GM21447 (cell line): ENCODE measurements around the gene SERTAD3.
"Not testable (repeated sequence)": the region's sequence is repeated elsewhere in the genome, so short reads cannot be mapped to it uniquely, and the experiment has no call there.

Source experiments
- ATAC-seq: cut with Tn5 transposase; IDR thresholded peaks from one replicate; pipeline ENCODE4 v1.9.1; 2021; ENCODE audit not compliant: unreplicated experiment

Gene SERTAD3

GRCh38 chr19:40444000-40444824, at the start of gene SERTAD3:
SERTAD3 (minus strand) TSS chr19:40444335; CDS start chr19:40442080, 2,255 bp downstream.
- peak; percentile 59 for ATAC-seq

GRCh38 chr19:40493778-40494177, 49.6 kb upstream of the SERTAD3 start:
- no peak for ATAC-seq

- no peak for ATAC-seq
These were observed 48.1 kb upstream of the SERTAD3 start for GRCh38 chr19:40492274-40492673.

- no peak for ATAC-seq
These were observed 45.7 kb upstream of the SERTAD3 start for GRCh38 chr19:40489882-40490230.

- ATAC-seq = no peak
These were observed 41.9 kb upstream of the SERTAD3 start for GRCh38 chr19:40486017-40486416.

- not testable (repeated sequence) for ATAC-seq
These were observed 31.9 kb upstream of the SERTAD3 start for GRCh38 chr19:40475878-40476644.

- ATAC-seq = no peak
These were observed 30.6 kb upstream of the SERTAD3 start for GRCh38 chr19:40474737-40475136.

GRCh38 chr19:40472516-40472915, 28.4 kb upstream of the SERTAD3 start:
- no peak for ATAC-seq

- no peak for ATAC-seq
These were observed 27.0 kb upstream of the SERTAD3 start for GRCh38 chr19:40471111-40471510.

- ATAC-seq = no peak
These were observed 24.9 kb upstream of the SERTAD3 start for GRCh38 chr19:40469011-40469410.

- ATAC-seq = no peak
These were observed 23.0 kb upstream of the SERTAD3 start, which contains the start of gene SPTBN4 for GRCh38 chr19:40466985-40467734. SPTBN4 (plus strand) TSS chr19:40467001; CDS start chr19:40472622, 5,621 bp downstream.

GRCh38 chr19:40466219-40466984, 22.3 kb upstream of the SERTAD3 start:
- no peak for ATAC-seq

- peak; percentile 69 for ATAC-seq
These were observed 21.6 kb upstream of the SERTAD3 start, which contains the start of gene BLVRB for GRCh38 chr19:40465557-40466218. BLVRB (minus strand) TSS chr19:40465745; CDS start chr19:40465688, 57 bp downstream.

- no peak for ATAC-seq
These were observed 21.0 kb upstream of the SERTAD3 start for GRCh38 chr19:40465025-40465556.

- no peak for ATAC-seq
These were observed 20.2 kb upstream of the SERTAD3 start for GRCh38 chr19:40464059-40465024.

GRCh38 chr19:40463587-40464037, 19.5 kb upstream of the SERTAD3 start:
- ATAC-seq = not testable (repeated sequence)

- no peak for ATAC-seq
These were observed 17.6 kb upstream of the SERTAD3 start for GRCh38 chr19:40461669-40462221.

GRCh38 chr19:40460185-40460584, 16.1 kb upstream of the SERTAD3 start:
- no peak for ATAC-seq
